PC-9 (cell line): ENCODE results near the gene YPEL1.

Source experiments
- EZH2 ChIP-seq: fragments of 200-600 bp; sonication (generic); IDR thresholded peaks from 2 replicates; pipeline ENCODE4 v1.8.0; 2017; ENCODE audit warnings: antibody characterized with exemption, low read depth
- TF ChIP-seq, protein P1 (sequence below): fragments of 200-600 bp; sonication (generic); conservative IDR thresholded peaks from 2 replicates; pipeline ENCODE4 v1.6.1; 2017; ENCODE audit warnings: mixed run types, antibody characterized with exemption, mild to moderate bottlenecking, moderate library complexity

- TF ChIP-seq, protein P1, sequence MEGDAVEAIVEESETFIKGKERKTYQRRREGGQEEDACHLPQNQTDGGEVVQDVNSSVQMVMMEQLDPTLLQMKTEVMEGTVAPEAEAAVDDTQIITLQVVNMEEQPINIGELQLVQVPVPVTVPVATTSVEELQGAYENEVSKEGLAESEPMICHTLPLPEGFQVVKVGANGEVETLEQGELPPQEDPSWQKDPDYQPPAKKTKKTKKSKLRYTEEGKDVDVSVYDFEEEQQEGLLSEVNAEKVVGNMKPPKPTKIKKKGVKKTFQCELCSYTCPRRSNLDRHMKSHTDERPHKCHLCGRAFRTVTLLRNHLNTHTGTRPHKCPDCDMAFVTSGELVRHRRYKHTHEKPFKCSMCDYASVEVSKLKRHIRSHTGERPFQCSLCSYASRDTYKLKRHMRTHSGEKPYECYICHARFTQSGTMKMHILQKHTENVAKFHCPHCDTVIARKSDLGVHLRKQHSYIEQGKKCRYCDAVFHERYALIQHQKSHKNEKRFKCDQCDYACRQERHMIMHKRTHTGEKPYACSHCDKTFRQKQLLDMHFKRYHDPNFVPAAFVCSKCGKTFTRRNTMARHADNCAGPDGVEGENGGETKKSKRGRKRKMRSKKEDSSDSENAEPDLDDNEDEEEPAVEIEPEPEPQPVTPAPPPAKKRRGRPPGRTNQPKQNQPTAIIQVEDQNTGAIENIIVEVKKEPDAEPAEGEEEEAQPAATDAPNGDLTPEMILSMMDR: no peak
- TF ChIP-seq EZH2: no peak
These were observed 24.2 kb upstream of the YPEL1 start for GRCh38 chr22:21759646-21760376.
